Testis (tissue), 3 donors: ENCODE results near the gene SLC34A3. TPM values are rescaled to one million over a fixed set of nuclear protein-coding genes. Genes with fewer than 3 reads are reported as not detected.

Experiments used
- DNase-seq: peaks from one replicate; pipeline ENCODE4 v3.0.0-alpha.2; 2019
- H3K27ac ChIP-seq, 2 donors: fragments of 200-600 bp; sonication (generic); one replicate each; pipeline ENCODE4 v1.5.1; 2019
- H3K27me3 ChIP-seq: fragments of 200-600 bp; sonication (generic); one replicate; pipeline ENCODE4 v1.5.1; 2019
- H3K36me3 ChIP-seq: fragments of 200-600 bp; sonication (generic); one replicate; pipeline ENCODE4 v1.5.1; 2017; ENCODE audit warnings: low read depth; ENCODE audit errors: missing control alignments
- H3K4me1 ChIP-seq: fragments of 200-600 bp; sonication (generic); one replicate; pipeline ENCODE4 v1.5.1; 2019
- H3K4me3 ChIP-seq, 2 donors: fragments of 200-600 bp; sonication (generic); one replicate each; pipeline ENCODE4 v1.5.1; 2017 to 2019
- H3K9me3 ChIP-seq: fragments of 200-600 bp; sonication (generic); one replicate; pipeline ENCODE4 v1.5.1; 2017
- POLR2A ChIP-seq: fragments of 450-650 bp; IDR thresholded peaks from one replicate; pipeline ENCODE4 v1.6.1; 2017; ENCODE audit warnings: antibody characterized with exemption, mild to moderate bottlenecking, moderate library complexity
- WGBS, 2 donors: methylation state at CpG; one replicate each; pipeline ENCODE4 v1.1.5; 2018; 5-methylcytosine and 5-hydroxymethylcytosine counted together
- intact Hi-C: fragments of 100-400 bp; cut with DNase I; formaldehyde crosslinking; loops from one replicate; pipeline ENCODE4 v1.15.1; 2023; ENCODE audit warnings: low total_unique reads
- polyA plus RNA-seq: library from polyadenylated mRNA; stranded (reverse); fragments of 350-450 nt; fragmentation: Illumina TruSeq; extraction: RNeasy Lipid Tissue Mini Kit (QIAGEN cat#74804); gene quantifications from one replicate; pipeline ENCODE4 v1.2.3, GENCODE V29; 2014; ENCODE audit warnings: low read depth, low replicate concordance; ENCODE audit not compliant: insufficient read depth
- total RNA-seq, 2 donors: library from RNA; depleted of rRNA; stranded (reverse); fragments of >200 nt; gene quantifications; one replicate each; pipeline ENCODE4 v1.2.3, GENCODE V29; 2016
- TF ChIP-seq, protein P1 (sequence below), 3 experiments: fragments of 450-650 bp in 2 of 3; fragments of 200-600 bp in 1 of 3; sonication (generic) in 1 of 3; IDR thresholded peaks; one replicate each; pipeline ENCODE4 v1.5.1; 2016 to 2019; ENCODE audit warnings: antibody characterized with exemption in 3 of 3, mild to moderate bottlenecking in 2 of 3, moderate library complexity in 1 of 3

SLC34A3 gene
- total and polyA plus RNA-seq, 3 donors from 2014 or later = 0.15 to 0.25 (median 0.24) TPM

DNA sequence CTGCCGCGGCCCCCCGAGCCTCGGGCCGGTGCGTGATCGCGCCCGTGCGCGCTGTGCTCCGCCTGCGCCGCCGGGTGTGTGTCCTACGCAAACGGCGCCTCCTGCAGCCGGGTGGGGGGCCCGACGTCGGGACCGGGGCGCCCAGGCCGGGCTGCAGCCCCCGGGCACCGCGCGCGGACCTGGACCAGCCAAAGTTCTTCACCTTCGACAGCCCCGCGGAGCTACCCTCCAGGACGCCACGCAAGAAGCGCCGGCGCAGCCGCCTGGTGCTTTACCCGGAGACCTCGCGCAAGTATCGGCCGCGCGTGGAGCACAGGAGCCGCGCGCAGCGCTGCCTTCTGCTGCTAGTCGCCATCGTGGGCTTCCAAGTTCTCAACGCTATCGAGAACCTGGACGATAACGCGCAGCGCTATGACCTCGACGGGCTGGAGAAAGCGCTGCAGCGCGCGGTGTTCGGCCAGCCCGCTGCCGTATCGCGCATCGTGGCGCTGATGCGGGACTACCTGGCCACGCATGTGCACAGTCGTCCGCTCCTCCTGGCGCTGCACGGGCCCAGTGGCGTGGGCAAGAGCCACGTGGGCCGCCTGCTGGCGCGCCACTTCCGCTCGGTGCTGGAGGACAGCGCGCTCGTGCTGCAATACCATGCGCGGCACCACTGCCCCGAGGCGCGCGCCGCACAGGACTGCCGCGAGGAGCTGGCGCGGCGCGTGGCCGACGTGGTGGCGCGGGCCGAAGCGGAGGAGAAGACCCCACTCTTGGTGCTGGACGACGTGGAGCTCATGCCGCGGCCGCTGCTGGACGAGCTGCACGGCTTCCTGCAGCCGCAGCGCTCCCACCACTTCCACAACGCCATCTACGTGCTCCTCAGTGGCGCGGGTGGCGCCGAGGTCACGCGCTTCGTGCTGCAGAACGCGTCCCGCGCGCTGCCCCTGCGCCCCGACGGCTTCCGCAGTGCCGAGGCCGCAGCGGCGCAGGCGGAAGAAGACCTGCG lies 48.3 kb downstream of the SLC34A3 start:
- TF ChIP-seq, protein P1, sequence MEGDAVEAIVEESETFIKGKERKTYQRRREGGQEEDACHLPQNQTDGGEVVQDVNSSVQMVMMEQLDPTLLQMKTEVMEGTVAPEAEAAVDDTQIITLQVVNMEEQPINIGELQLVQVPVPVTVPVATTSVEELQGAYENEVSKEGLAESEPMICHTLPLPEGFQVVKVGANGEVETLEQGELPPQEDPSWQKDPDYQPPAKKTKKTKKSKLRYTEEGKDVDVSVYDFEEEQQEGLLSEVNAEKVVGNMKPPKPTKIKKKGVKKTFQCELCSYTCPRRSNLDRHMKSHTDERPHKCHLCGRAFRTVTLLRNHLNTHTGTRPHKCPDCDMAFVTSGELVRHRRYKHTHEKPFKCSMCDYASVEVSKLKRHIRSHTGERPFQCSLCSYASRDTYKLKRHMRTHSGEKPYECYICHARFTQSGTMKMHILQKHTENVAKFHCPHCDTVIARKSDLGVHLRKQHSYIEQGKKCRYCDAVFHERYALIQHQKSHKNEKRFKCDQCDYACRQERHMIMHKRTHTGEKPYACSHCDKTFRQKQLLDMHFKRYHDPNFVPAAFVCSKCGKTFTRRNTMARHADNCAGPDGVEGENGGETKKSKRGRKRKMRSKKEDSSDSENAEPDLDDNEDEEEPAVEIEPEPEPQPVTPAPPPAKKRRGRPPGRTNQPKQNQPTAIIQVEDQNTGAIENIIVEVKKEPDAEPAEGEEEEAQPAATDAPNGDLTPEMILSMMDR (IDR thresholded peaks at IDR 0.05) = no peak
- no peak for TF ChIP-seq POLR2A
- H3K27me3 ChIP-seq = no peaks in the 10 kb centered on the region
- no peaks in the 10 kb centered on the region for H3K36me3 ChIP-seq
- intact Hi-C loops = no loop called here
- 71 to 74% methylated on average over 92 to 117 of the region's 139 CpGs for WGBS, 2 donors
- H3K4me3 ChIP-seq = peak overlapping the region in 1 of 2 donors; percentile 59
- no peak for DNase-seq
- no peak overlapping the region for H3K27ac ChIP-seq
- H3K4me1 ChIP-seq = peaks cover 12% of the 10 kb centered on the region
- H3K9me3 ChIP-seq = no peaks in the 10 kb centered on the region

DNA sequence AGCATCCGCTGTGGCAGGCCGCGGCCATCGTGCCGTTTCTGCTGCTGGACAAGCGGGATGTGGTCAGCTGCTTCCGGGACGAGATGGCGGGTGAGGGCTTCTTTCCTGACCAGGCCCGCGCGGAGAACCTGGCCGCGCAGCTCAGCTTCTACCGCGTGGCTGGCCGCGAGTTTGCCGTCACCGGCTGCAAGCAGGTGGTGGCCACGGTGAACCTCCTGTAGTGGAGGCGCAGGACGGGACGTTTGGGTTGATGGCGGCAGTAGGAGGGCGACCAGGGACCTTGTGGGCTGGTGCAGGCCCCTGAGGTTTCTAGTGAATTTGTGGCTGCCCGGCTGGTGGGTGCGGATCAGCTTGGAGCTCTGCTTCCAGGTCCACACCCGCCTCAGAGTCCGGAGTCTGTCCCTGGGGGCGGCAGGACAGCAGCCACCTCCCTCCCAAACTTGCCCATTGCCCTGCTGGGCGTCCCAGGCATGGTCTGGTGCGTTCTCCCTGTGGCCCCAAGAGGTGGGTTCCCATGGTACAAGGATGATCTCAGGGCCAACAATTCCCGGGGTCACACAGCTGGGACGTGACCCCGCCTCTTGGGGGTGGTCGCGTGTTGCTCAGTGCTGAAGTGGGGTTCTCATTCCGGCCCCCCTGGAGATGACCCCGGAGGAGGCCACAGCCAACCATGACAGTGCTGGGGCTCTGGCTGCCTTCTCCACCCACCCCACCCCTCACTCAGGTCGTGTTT lies 49.2 kb downstream of the SLC34A3 start:
- no peak for DNase-seq
- 79 to 90% methylated on average over 9 to 36 of the region's 41 CpGs for WGBS, 2 donors
- no peaks in the 10 kb centered on the region for H3K27me3 ChIP-seq

DNA sequence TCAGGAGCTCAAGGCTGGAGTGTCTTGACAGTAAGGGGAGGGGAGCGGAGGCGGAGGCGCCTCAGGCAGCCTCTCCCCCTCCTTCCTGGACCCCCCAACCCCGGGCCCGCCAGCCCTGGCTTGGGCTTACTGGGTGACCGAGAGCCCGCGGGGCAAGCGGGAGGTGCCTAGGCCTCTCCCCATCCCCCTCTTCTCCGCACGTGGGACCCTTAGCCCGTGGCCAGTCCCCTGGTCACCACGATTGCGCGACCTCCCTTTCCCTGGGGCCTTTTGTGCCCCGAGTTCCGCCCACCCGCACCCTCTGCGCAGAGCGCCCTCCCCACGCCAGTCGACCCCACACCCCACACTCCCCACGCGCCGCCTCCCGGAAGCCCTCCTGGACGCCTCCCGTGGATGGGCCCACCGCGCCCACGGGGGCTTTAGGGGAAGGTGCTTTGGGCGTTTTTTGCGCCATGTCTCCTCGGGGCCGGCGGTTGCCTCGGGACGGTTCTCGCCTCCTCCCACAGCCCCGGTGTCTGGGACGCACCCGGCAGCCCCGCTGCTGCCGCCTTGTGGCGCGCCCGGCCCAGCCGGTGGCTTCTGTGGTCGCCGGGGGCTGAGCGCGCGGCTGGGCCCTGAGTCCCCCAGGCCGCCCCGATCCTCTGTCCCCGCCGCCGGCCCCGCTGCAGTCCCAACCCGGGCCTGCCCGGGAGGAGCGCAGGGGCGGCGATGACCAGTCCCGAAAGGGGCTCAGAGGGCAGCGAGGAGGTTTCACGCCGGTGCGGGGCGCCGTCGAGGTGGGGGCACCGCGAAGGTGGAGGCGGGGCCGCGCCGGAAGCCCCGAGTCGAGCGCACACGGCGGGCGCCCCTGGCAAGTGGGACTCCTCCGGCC lies 50.0 kb downstream of the SLC34A3 start:
- Histone ChIP-seq H3K27me3 (no peaks in the 10 kb centered on the region), H3K36me3 (no peaks in the 10 kb centered on the region), H3K9me3 (no peaks in the 10 kb centered on the region), H3K4me3 (peak overlapping the region in 1 of 2 donors; percentile 29), H3K27ac (no peak overlapping the region), H3K4me1 (peaks cover 12% of the 10 kb centered on the region)
- 50 to 60% methylated on average over 39 to 75 of the region's 85 CpGs for WGBS, 2 donors
- no peak for DNase-seq
- intact Hi-C loops = no loop called here
- TF ChIP-seq, protein P1 (IDR thresholded peaks at IDR 0.05) = no peak
- TF ChIP-seq POLR2A = no peak

More for the DNA sequence above, 49.2 kb downstream of the SLC34A3 start:
- peak overlapping the region in 1 of 2 donors; percentile 59 for H3K4me3 ChIP-seq
- intact Hi-C loops = no loop called here
- no peak overlapping the region for H3K27ac ChIP-seq
- peaks cover 12% of the 10 kb centered on the region for H3K4me1 ChIP-seq
- no peaks in the 10 kb centered on the region for H3K36me3 ChIP-seq
- H3K9me3 ChIP-seq = no peaks in the 10 kb centered on the region
- TF ChIP-seq, protein P1 (IDR thresholded peaks at IDR 0.05) = no peak
- TF ChIP-seq POLR2A = no peak

DNA sequence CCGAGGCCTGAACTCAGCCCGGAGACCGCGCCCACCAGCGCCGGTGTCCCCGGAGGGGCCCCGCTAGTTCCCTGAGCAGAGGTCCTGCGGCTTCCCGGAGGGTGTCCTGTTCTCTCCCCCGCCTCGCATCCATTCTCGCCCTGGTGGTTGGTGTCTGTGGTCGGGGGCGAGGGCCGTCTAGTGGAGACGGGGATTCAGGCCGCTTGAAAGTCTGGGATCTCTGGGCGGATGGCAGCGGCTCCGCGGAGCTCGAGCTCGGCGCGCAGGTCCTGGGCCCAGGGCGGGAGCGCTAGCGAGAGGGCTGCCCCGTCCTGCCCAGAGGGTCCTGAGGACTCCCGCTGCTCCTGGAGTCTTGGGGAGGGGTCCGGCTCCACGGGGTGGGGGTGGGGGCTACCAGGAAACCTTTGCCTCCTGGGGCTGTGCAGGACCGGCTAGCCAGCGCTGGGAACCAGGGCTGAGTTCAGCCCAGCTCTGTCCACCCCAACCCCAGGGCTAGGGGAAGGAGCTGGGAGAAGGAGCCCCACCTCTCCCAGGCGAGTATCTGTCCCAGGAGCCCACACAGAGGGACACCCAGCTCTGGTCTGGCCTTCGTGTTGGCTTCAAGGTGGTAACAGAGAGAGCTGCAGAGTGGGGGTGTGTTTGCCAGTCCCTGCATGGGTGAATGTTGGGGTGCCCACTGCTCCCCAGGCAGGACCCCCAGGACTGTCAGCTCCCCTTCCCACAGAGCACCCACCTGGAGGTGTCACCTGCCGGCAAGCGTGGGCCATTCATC lies 50.8 kb downstream of the SLC34A3 start:
- TF ChIP-seq, protein P1 (IDR thresholded peaks at IDR 0.05) = no peak
- TF ChIP-seq POLR2A = no peak
- intact Hi-C loops = no loop called here
- peaks cover 7% of the 10 kb centered on the region for H3K4me1 ChIP-seq
- DNase-seq = no peak
- WGBS, 2 donors = 42 to 52% methylated on average over 8 to 38 of the region's 39 CpGs
- no peaks in the 10 kb centered on the region for H3K36me3 ChIP-seq
- no peak overlapping the region for H3K27ac ChIP-seq
- no peaks in the 10 kb centered on the region for H3K27me3 ChIP-seq
- no peaks in the 10 kb centered on the region for H3K9me3 ChIP-seq
- peak overlapping the region in 1 of 2 donors; percentile 29 for H3K4me3 ChIP-seq
